ENCODE measurements around the gene LY6G6F.

Gene LY6G6F

DNA sequence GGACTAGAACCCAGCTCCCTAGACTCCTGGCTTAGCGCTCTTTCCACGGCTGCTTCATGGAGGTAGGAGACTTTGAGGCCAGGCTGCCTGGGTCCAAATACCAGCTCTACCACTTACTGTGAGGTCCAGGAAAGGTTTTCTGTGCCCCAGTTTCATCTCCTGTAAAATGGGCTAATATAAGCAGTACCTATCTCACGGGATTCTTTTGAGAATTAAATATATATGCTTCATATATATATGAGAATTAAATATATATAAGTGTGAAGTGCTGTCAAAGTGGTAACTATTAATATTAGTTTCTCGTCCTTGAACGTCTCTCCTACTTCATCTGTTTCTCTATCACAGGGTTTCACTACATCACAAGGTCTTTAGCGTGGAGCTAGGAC lies 15.6 kb upstream of the LY6G6F start:
- H3K4me3 ChIP-seq (ENCODE audit: low read length): no peak overlapping the region
- no peaks in the 10 kb centered on the region for H3K79me2 ChIP-seq (ENCODE audit: low read length)
- H2AFZ ChIP-seq (ENCODE audit: low read length): no peak overlapping the region
- no peaks in the 10 kb centered on the region for H3F3A ChIP-seq (ENCODE audit: insufficient read depth, low read length)
- no peak overlapping the region for H3K4me2 ChIP-seq (ENCODE audit: low read depth, low read length)
- H3K27ac ChIP-seq (ENCODE audit: low read length): no peak overlapping the region
- H4K20me1 ChIP-seq (ENCODE audit: insufficient read depth, low read length): no peaks in the 10 kb centered on the region
- no peaks in the 10 kb centered on the region for H3K27me3 ChIP-seq (replicated peaks; ENCODE audit: insufficient read depth, low read length)
- no peak overlapping the region for H3K9ac ChIP-seq (ENCODE audit: low read length)
- no peaks in the 10 kb centered on the region for H3K9me3 ChIP-seq (replicated peaks; ENCODE audit: insufficient read depth, low read length)
- no peak for TF ChIP-seq EZH2 (optimal IDR thresholded peaks at IDR 0.05; ENCODE audit: low read depth, low read length)
- TF ChIP-seq, protein P1, sequence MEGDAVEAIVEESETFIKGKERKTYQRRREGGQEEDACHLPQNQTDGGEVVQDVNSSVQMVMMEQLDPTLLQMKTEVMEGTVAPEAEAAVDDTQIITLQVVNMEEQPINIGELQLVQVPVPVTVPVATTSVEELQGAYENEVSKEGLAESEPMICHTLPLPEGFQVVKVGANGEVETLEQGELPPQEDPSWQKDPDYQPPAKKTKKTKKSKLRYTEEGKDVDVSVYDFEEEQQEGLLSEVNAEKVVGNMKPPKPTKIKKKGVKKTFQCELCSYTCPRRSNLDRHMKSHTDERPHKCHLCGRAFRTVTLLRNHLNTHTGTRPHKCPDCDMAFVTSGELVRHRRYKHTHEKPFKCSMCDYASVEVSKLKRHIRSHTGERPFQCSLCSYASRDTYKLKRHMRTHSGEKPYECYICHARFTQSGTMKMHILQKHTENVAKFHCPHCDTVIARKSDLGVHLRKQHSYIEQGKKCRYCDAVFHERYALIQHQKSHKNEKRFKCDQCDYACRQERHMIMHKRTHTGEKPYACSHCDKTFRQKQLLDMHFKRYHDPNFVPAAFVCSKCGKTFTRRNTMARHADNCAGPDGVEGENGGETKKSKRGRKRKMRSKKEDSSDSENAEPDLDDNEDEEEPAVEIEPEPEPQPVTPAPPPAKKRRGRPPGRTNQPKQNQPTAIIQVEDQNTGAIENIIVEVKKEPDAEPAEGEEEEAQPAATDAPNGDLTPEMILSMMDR (IDR thresholded peaks at IDR 0.05; ENCODE audit: low read length): no peak
- TF ChIP-seq EZH2phosphoT487 (IDR thresholded peaks at IDR 0.05; ENCODE audit: low read length): no peak
- no peaks in the 10 kb centered on the region for H3K9me2 ChIP-seq (replicated peaks; ENCODE audit: insufficient read depth, low read length)
- no peaks in the 10 kb centered on the region for H3K36me3 ChIP-seq (replicated peaks; ENCODE audit: insufficient read depth, low read length)
- H3K4me1 ChIP-seq (ENCODE audit: low read length): no peaks in the 10 kb centered on the region
- DNase-seq: no peak

DNA sequence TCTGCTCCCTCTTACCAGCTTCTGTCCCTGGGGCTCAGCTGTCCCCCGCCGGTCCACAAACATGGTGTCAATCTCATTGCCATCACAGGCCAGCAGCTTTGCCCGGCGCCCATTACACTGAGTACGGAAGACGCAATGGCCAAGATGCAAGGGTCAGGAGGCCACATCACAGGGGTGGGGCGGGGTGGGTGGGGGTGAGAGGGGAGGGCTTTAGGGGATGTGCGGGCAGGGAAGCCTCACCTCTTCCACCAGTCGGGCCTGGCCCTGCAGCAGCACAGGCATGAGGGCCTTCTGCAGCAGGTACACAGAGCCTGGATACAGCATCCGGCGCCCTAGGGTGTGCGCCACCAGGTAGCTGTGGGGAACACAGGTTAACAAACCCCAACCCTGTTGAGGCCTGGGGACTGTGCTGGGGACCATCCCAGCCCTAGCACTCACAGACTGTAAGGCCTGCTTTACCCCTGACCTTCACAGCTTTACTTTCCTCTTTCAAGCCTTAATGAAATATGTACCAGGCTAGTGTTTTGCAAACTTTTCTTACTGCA lies 15.0 kb upstream of the LY6G6F start:
- TF ChIP-seq, protein P1 (IDR thresholded peaks at IDR 0.05; ENCODE audit: low read length): no peak
- TF ChIP-seq EZH2phosphoT487 (IDR thresholded peaks at IDR 0.05; ENCODE audit: low read length) (no peak), EZH2 (optimal IDR thresholded peaks at IDR 0.05; ENCODE audit: low read depth, low read length) (no peak)
- no peak for DNase-seq
- Histone ChIP-seq H3K27ac (ENCODE audit: low read length) (no peak overlapping the region), H3K27me3 (replicated peaks; ENCODE audit: insufficient read depth, low read length) (no peaks in the 10 kb centered on the region), H3K9ac (ENCODE audit: low read length) (no peak overlapping the region), H3K9me3 (replicated peaks; ENCODE audit: insufficient read depth, low read length) (no peaks in the 10 kb centered on the region), H3K36me3 (replicated peaks; ENCODE audit: insufficient read depth, low read length) (no peaks in the 10 kb centered on the region), H4K20me1 (ENCODE audit: insufficient read depth, low read length) (no peaks in the 10 kb centered on the region), H3F3A (ENCODE audit: insufficient read depth, low read length) (no peaks in the 10 kb centered on the region), H3K4me2 (ENCODE audit: low read depth, low read length) (no peak overlapping the region), H3K4me3 (ENCODE audit: low read length) (no peak overlapping the region), H2AFZ (ENCODE audit: low read length) (no peak overlapping the region), H3K9me2 (replicated peaks; ENCODE audit: insufficient read depth, low read length) (no peaks in the 10 kb centered on the region), H3K4me1 (ENCODE audit: low read length) (no peaks in the 10 kb centered on the region), H3K79me2 (ENCODE audit: low read length) (no peaks in the 10 kb centered on the region)

DNA sequence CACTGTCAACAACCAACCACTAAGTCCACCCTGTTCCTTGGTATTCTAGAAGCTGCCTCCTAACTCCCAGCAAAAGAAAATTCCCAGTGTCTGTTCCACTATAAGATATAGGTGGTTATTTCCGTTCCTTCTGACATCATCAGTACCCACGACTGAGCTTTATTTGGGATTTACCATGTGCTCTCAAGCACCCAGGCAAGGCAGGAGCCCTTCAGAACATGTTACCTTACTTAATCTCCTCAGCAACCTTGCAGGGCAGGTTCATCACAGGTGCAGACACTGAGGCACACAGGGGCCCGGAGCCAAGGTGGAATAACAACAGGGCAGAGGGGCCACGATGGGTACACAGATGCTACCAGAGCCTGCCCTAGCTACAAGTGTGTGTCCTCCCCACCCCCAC lies 14.3 kb upstream of the LY6G6F start:
- no peaks in the 10 kb centered on the region for H3K27me3 ChIP-seq (replicated peaks; ENCODE audit: insufficient read depth, low read length)
- DNase-seq: no peak
- H3K9me3 ChIP-seq (replicated peaks; ENCODE audit: insufficient read depth, low read length): no peaks in the 10 kb centered on the region
- H2AFZ ChIP-seq (ENCODE audit: low read length): no peak overlapping the region
- H4K20me1 ChIP-seq (ENCODE audit: insufficient read depth, low read length): no peaks in the 10 kb centered on the region
- no peak overlapping the region for H3K9ac ChIP-seq (ENCODE audit: low read length)
- no peak overlapping the region for H3K4me3 ChIP-seq (ENCODE audit: low read length)
- H3K79me2 ChIP-seq (ENCODE audit: low read length): 0 out of 2 replicates have a peak, but pooled peaks cover under 1% of the 10 kb centered on the region
- TF ChIP-seq EZH2phosphoT487 (IDR thresholded peaks at IDR 0.05; ENCODE audit: low read length) (no peak), EZH2 (optimal IDR thresholded peaks at IDR 0.05; ENCODE audit: low read depth, low read length) (no peak)
- TF ChIP-seq, protein P1 (IDR thresholded peaks at IDR 0.05; ENCODE audit: low read length): no peak
- H3F3A ChIP-seq (ENCODE audit: insufficient read depth, low read length): no peaks in the 10 kb centered on the region
- H3K4me2 ChIP-seq (ENCODE audit: low read depth, low read length): no peak overlapping the region
- H3K4me1 ChIP-seq (ENCODE audit: low read length): no peaks in the 10 kb centered on the region
- no peaks in the 10 kb centered on the region for H3K36me3 ChIP-seq (replicated peaks; ENCODE audit: insufficient read depth, low read length)
- H3K27ac ChIP-seq (ENCODE audit: low read length): no peak overlapping the region
- H3K9me2 ChIP-seq (replicated peaks; ENCODE audit: insufficient read depth, low read length): no peaks in the 10 kb centered on the region

All from MM.1S (cell line).